Endothelial cell of umbilical vein (primary cell): ENCODE data around the gene ZBP1. TPM values are rescaled to one million over a fixed set of nuclear protein-coding genes. Genes with fewer than 3 reads are reported as not detected.

ENCODE experiments used
- BruUV-seq: library from RNA; stranded (reverse); fragments of 400-500 nt; replicated peaks from 2 replicates; lab custom pipeline; 2021; lab: Mats Ljungman, UMichigan
- CTCF ChIA-PET: fragments of 300-600, 350-600 bp; sonication (Branson Sonifier 250); formaldehyde crosslinking; loops from one replicate; lab custom pipeline; 2021; ENCODE audit warnings: antibody characterized with exemption, inconsistent platforms; lab: Charles Lee
- POLR2A ChIA-PET: fragments of 300-600, 350-600 bp; sonication (Branson Sonifier 250); formaldehyde crosslinking; loops from one replicate; lab custom pipeline; 2021; ENCODE audit warnings: antibody characterized with exemption, inconsistent platforms; lab: Charles Lee
- DNase-seq: peaks from one replicate; pipeline ENCODE4 v3.0.0-alpha.2; 2011; ENCODE audit warnings: low read depth, low spot score
- FAIRE-seq: peaks from 2 replicates; lab custom pipeline; 2011; peaks lifted over from hg19 to GRCh38; lab: Jason Lieb, UNC
- H2AFZ ChIP-seq: 2 replicates; pipeline ENCODE4 v1.6.0; 2012; ENCODE audit warnings: low read depth, low read length, control low read depth, inconsistent platforms
- H3K27ac ChIP-seq: 2 replicates; pipeline ENCODE4 v1.5.1; 2011; ENCODE audit warnings: low read depth, mild to moderate bottlenecking, control low read depth, low read length, moderate library complexity; ENCODE audit not compliant: insufficient read depth
- H3K27me3 ChIP-seq, 2 experiments: 2 replicates each; pipeline versions ENCODE4 v1.6.0 to v1.6.1; 2011; ENCODE audit warnings: low read length in 2 of 2, mixed read lengths in 1 of 2; ENCODE audit not compliant: control insufficient read depth in 2 of 2, insufficient read depth in 2 of 2
- H3K36me3 ChIP-seq, 2 experiments: 2 replicates in 1 of 2; 3 replicates in 1 of 2; pipeline ENCODE4 v1.5.1; 2011; ENCODE audit warnings: low read length in 2 of 2, mild to moderate bottlenecking in 1 of 2, moderate library complexity in 1 of 2; ENCODE audit not compliant: control insufficient read depth in 2 of 2, insufficient read depth in 2 of 2; ENCODE audit errors: extremely low read depth in 1 of 2
- H3K4me1 ChIP-seq: 3 replicates; pipeline ENCODE4 v1.5.1; 2011; ENCODE audit warnings: mild to moderate bottlenecking, low read length; ENCODE audit not compliant: control insufficient read depth, insufficient read depth; ENCODE audit errors: extremely low read depth
- H3K4me2 ChIP-seq: 2 replicates; pipeline ENCODE4 v1.6.1; 2011; ENCODE audit warnings: low read length, control low read depth, mixed read lengths; ENCODE audit not compliant: insufficient read depth
- H3K4me3 ChIP-seq, 3 experiments: fragments of 200-600 bp in 1 of 3; sonication (generic), shearing (Covaris generic) in 1 of 3; replicated peaks in 1 of 3; 2 replicates each; pipeline ENCODE4 v1.5.1; 2011 to 2016; ENCODE audit warnings: control low read depth in 3 of 3, low read length in 3 of 3, mild to moderate bottlenecking in 2 of 3, inconsistent platforms in 1 of 3, low read depth in 1 of 3, moderate library complexity in 1 of 3; ENCODE audit not compliant: insufficient read depth in 1 of 3
- H3K79me2 ChIP-seq: 2 replicates; pipeline ENCODE4 v1.6.0; 2012; ENCODE audit warnings: low read length, inconsistent platforms; ENCODE audit not compliant: control insufficient read depth, insufficient read depth
- H3K9ac ChIP-seq: replicated peaks from 2 replicates; pipeline ENCODE3; 2011; ENCODE audit warnings: low read length, control low read depth; ENCODE audit not compliant: insufficient read depth; ENCODE audit errors: extremely low read depth
- H3K9me1 ChIP-seq: replicated peaks from 3 replicates; pipeline ENCODE4 v1.6.0; 2011; ENCODE audit warnings: mild to moderate bottlenecking, low read length; ENCODE audit not compliant: control insufficient read depth, insufficient read depth; ENCODE audit errors: extremely low read depth
- H3K9me3 ChIP-seq: replicated peaks from 2 replicates; pipeline ENCODE4 v1.5.1; 2012; ENCODE audit warnings: low read length, inconsistent platforms; ENCODE audit not compliant: control insufficient read depth, insufficient read depth
- H4K20me1 ChIP-seq: replicated peaks from 2 replicates; pipeline ENCODE3; 2011; ENCODE audit warnings: mild to moderate bottlenecking, low read length; ENCODE audit not compliant: control insufficient read depth, insufficient read depth; ENCODE audit errors: extremely low read depth
- CTCF ChIP-seq, 2 donors: IDR thresholded peaks; 1 replicate in 1 of 2; 2 replicates in 1 of 2; pipeline ENCODE4 v1.5.1; 2011; ENCODE audit warnings: low read length in 2 of 2, mild to moderate bottlenecking in 2 of 2, moderate library complexity in 2 of 2, control low read depth in 1 of 2, inconsistent platforms in 1 of 2, low read depth in 1 of 2; ENCODE audit not compliant: insufficient read depth in 1 of 2; ENCODE audit errors: extremely low read depth in 1 of 2
- EZH2 ChIP-seq: IDR thresholded peaks from 2 replicates; pipeline ENCODE4 v1.6.1; 2012; ENCODE audit warnings: borderline replicate concordance, low read depth, mild to moderate bottlenecking, moderate library complexity, low read length, inconsistent platforms; ENCODE audit not compliant: severe bottlenecking
- FOS ChIP-seq: IDR thresholded peaks from 2 replicates; pipeline ENCODE4 v1.6.1; 2011; ENCODE audit warnings: mild to moderate bottlenecking, low read length, moderate library complexity, borderline replicate concordance; ENCODE audit not compliant: insufficient read depth
- GATA2 ChIP-seq: IDR thresholded peaks from 2 replicates; pipeline ENCODE4 v1.7.0; 2011; ENCODE audit warnings: low read depth, mild to moderate bottlenecking, moderate library complexity, mixed read lengths, low read length; ENCODE audit not compliant: insufficient read length, insufficient read depth
- JUN ChIP-seq: IDR thresholded peaks from 2 replicates; pipeline ENCODE4 v1.6.1; 2011; ENCODE audit warnings: borderline replicate concordance, low read depth; ENCODE audit not compliant: insufficient read length, insufficient read depth
- MAX ChIP-seq: IDR thresholded peaks from 2 replicates; pipeline ENCODE4 v1.6.1; 2011; ENCODE audit not compliant: insufficient read depth, insufficient read length
- MYC ChIP-seq: IDR thresholded peaks from one replicate; pipeline ENCODE4 v1.6.1; 2011; ENCODE audit warnings: mild to moderate bottlenecking, low read depth, low read length
- POLR2A ChIP-seq: IDR thresholded peaks from 2 replicates; pipeline ENCODE4 v1.6.1; 2012; ENCODE audit warnings: low read depth, mild to moderate bottlenecking, control low read depth, low read length
- POLR2AphosphoS5 ChIP-seq: IDR thresholded peaks from 2 replicates; pipeline ENCODE4 v1.6.1; 2012; ENCODE audit warnings: low read depth, mild to moderate bottlenecking, control low read depth, low read length, moderate library complexity; ENCODE audit not compliant: insufficient read depth
- dilution Hi-C: fragments of 300-500 bp; cut with MboI; formaldehyde crosslinking; loops from one replicate; pipeline ENCODE4 v1.15.0; 2019; ENCODE audit warnings: low sequenced_read_pairs; ENCODE audit not compliant: extremely low pct_ligation_motif_present
- intact Hi-C: fragments of 100-400 bp; cut with micrococcal nuclease; formaldehyde crosslinking; loops from one replicate; pipeline ENCODE4 v1.10.0; 2022
- polyA plus RNA-seq, 4 experiments: library from polyadenylated mRNA; depleted of rRNA in 3 of 4; stranded (reverse) in 3 of 4; unstranded in 1 of 4; fragments of >200 nt; gene quantifications; 2 replicates each; pipeline versions ENCODE4 v1.2.1 to v1.2.3, GENCODE V29; 2011 to 2012; ENCODE audit warnings: missing spikeins in 1 of 4
- total RNA-seq: library from RNA; stranded (reverse); gene quantifications from 2 replicates; pipeline ENCODE4 v1.2.3, GENCODE V29; 2021

ZBP1 gene
- total and polyA plus RNA-seq, 2 donors (not counting 3 experiments of a cell fraction or from before 2014, with no cell fraction given): not detected

GRCh38 chr20:57567471-57568079, 52.7 kb downstream of the ZBP1 start:
- ChIA-PET CTCF (no interaction called here), POLR2A (no interaction called here)
- Histone ChIP-seq H4K20me1 (no peaks in the 10 kb centered on the region), H3K27ac (no peak overlapping the region), H3K27me3 (no peaks in the 10 kb centered on the region), H3K36me3 (no peaks in the 10 kb centered on the region), H3K9ac (no peak overlapping the region), H3K4me2 (no peak overlapping the region), H3K9me1 (no peaks in the 10 kb centered on the region), H3K9me3 (no peaks in the 10 kb centered on the region), H2AFZ (no peak overlapping the region), H3K79me2 (no peaks in the 10 kb centered on the region), H3K4me3 (no peak overlapping the region), H3K4me1 (no peaks in the 10 kb centered on the region)
- DNase-seq (no peak), FAIRE-seq (no peak)
- TF ChIP-seq POLR2AphosphoS5 (no peak), CTCF (IDR thresholded peaks at IDR 0.05; ENCODE audit: extremely low read depth in 1 of 2, insufficient read depth in 1 of 2, low read depth in 1 of 2, low read length in 2 of 2) (no peak), MAX (no peak)
- dilution Hi-C loops: no loop called here
- BruUV-seq: no TSS peak
- intact Hi-C loops: no loop called here

GRCh38 chr20:57566803-57567459, 53.3 kb downstream of the ZBP1 start:
- no peak for FAIRE-seq

More at GRCh38 chr20:57566803-57567459, 53.3 kb downstream of the ZBP1 start:
- H3K27me3 ChIP-seq: no peaks in the 10 kb centered on the region
- H4K20me1 ChIP-seq: no peaks in the 10 kb centered on the region
- no peak for DNase-seq
- no peak overlapping the region for H3K4me2 ChIP-seq
- H3K9ac ChIP-seq: no peak overlapping the region
- H3K4me1 ChIP-seq: no peaks in the 10 kb centered on the region
- dilution Hi-C loops: no loop called here
- H3K27ac ChIP-seq: no peak overlapping the region
- TF ChIP-seq MYC (no peak), JUN (no peak), CTCF (IDR thresholded peaks at IDR 0.05; ENCODE audit: extremely low read depth in 1 of 2, insufficient read depth in 1 of 2, low read depth in 1 of 2, low read length in 2 of 2) (no peak), MAX (no peak), EZH2 (no peak), POLR2A (no peak), GATA2 (no peak), POLR2AphosphoS5 (no peak), FOS (no peak)
- no peaks in the 10 kb centered on the region for H3K9me1 ChIP-seq
- H3K9me3 ChIP-seq: no peaks in the 10 kb centered on the region
- H3K79me2 ChIP-seq: no peaks in the 10 kb centered on the region
- BruUV-seq: no TSS peak
- no peak overlapping the region for H2AFZ ChIP-seq
- no peak overlapping the region for H3K4me3 ChIP-seq
- intact Hi-C loops: loop anchor here (1.0 kb wide), 1 partner anchor 15 kb away; no protein-coding TSS in a partner anchor
- POLR2A ChIA-PET: no interaction called here
- CTCF ChIA-PET: no interaction called here
- H3K36me3 ChIP-seq: no peaks in the 10 kb centered on the region
